ENCODE measurements around the gene HSD17B7.
"Not testable (repeated sequence)": the region's sequence is repeated elsewhere in the genome, so short reads cannot be mapped to it uniquely, and the experiment has no call there.

Gene HSD17B7

DNA sequence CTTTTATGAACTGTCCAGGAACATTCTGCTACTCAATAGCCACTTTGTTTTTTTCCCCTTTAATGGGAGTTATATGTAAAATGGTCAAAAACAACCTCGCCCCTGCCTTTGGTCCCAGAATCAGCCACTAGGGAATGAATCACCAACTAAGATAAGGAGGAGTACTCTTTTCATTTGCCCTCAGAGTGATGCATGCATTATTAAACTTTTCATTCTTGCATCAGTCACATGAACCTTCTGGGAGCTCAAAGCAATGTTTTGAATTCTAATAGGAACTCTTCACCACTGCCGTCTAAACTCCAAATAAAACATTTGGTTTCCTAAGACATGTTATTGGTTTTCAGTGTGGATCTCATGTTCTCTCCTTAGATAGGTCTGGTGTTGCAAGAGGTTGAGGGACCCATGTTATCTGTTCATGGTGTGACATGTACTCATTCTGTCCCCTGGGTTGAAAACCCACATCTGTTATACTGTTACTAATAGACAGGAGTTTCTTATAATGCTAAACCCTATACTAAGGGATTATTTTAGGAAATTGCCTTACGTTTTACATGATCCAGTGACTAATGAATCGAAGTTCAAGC is 17.8 kb upstream of the HSD17B7 start:
- no peaks in the 10 kb centered on the region for H3K27me3 ChIP-seq (ENCODE audit: control insufficient read depth, insufficient read depth, low read length)
- H3K9me3 ChIP-seq (ENCODE audit: control insufficient read depth, insufficient read depth, low read depth, low read length) = no peaks in the 10 kb centered on the region; the same call in 1 of the 2 replicates
- H3K4me1 ChIP-seq (ENCODE audit: control insufficient read depth, insufficient read depth, low read length) = no peaks in the 10 kb centered on the region
- H3K4me3 ChIP-seq (ENCODE audit: low read depth, low read length) = no peak overlapping the region
- H3K27ac ChIP-seq (ENCODE audit: low read depth, low read length) = no peak overlapping the region
- H3K36me3 ChIP-seq (ENCODE audit: control insufficient read depth, insufficient read depth, low read length) = no peaks in the 10 kb centered on the region
- no peak overlapping the region for H3K9ac ChIP-seq (ENCODE audit: low read length)

DNA sequence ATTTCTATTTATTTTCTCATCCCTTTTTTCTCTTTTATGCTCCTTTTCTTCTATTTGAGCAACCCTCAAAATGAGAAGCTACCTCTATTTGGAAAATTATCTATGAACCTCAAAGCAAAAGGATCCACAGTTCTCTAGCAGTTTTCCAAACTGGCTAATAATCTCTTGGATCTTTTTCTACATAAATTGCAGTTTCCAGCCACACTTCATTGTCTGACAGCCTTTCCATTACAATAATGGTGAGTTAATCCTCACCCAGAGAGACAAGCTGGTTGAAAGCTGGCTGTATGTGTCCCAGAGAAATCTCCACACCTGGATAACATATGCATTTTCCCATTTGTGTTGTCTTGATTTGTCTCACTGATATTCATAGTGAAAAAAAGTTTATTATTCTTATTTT is 16.5 kb upstream of the HSD17B7 start:
- Histone ChIP-seq H3K27me3 (ENCODE audit: control insufficient read depth, insufficient read depth, low read length) (no peaks in the 10 kb centered on the region), H3K36me3 (ENCODE audit: control insufficient read depth, insufficient read depth, low read length) (no peaks in the 10 kb centered on the region), H3K4me3 (ENCODE audit: low read depth, low read length) (no peak overlapping the region), H3K27ac (ENCODE audit: low read depth, low read length) (no peak overlapping the region), H3K9ac (ENCODE audit: low read length) (no peak overlapping the region), H3K9me3 (ENCODE audit: control insufficient read depth, insufficient read depth, low read depth, low read length) (no peaks in the 10 kb centered on the region), H3K4me1 (ENCODE audit: control insufficient read depth, insufficient read depth, low read length) (no peaks in the 10 kb centered on the region)

- H3K9me3 ChIP-seq (ENCODE audit: control insufficient read depth, insufficient read depth, low read depth, low read length) = no peaks in the 10 kb centered on the region
- no peaks in the 10 kb centered on the region for H3K4me1 ChIP-seq (ENCODE audit: control insufficient read depth, insufficient read depth, low read length)
- no peaks in the 10 kb centered on the region for H3K36me3 ChIP-seq (ENCODE audit: control insufficient read depth, insufficient read depth, low read length)
- H3K27me3 ChIP-seq (ENCODE audit: control insufficient read depth, insufficient read depth, low read length) = no peaks in the 10 kb centered on the region
- no peak overlapping the region for H3K9ac ChIP-seq (ENCODE audit: low read length)
- H3K4me3 ChIP-seq (ENCODE audit: low read depth, low read length) = no peak overlapping the region
- H3K27ac ChIP-seq (ENCODE audit: low read depth, low read length) = no peak overlapping the region
These were observed 11.5 kb upstream of the HSD17B7 start for GRCh38 chr1:162779043-162779442.

DNA sequence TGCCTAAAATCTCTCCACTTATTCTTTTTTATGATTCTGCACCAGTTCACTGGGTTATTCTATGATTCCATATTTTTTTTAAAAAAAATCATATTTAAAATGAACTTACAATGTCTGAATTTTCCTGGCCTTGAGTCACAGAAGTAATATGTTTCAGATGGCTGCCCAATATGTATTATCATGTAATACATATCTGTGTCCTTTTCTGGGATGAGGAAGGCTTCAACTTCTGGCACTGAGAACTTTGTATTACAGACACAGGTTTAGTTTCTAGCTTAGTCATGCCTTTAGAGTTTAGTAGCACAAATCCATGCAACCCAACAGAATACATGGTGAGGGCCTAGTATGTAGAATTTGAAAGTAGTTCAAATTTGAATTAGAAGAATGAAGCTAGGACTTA is 7.8 kb upstream of the HSD17B7 start:
- Histone ChIP-seq H3K9me3 (ENCODE audit: control insufficient read depth, insufficient read depth, low read depth, low read length) (no peaks in the 10 kb centered on the region), H3K27ac (ENCODE audit: low read depth, low read length) (no peak overlapping the region), H3K9ac (ENCODE audit: low read length) (no peak overlapping the region), H3K36me3 (ENCODE audit: control insufficient read depth, insufficient read depth, low read length) (no peaks in the 10 kb centered on the region), H3K4me1 (ENCODE audit: control insufficient read depth, insufficient read depth, low read length) (no peaks in the 10 kb centered on the region), H3K4me3 (ENCODE audit: low read depth, low read length) (no peak overlapping the region), H3K27me3 (ENCODE audit: control insufficient read depth, insufficient read depth, low read length) (no peaks in the 10 kb centered on the region)

- H3K4me3 ChIP-seq (ENCODE audit: low read depth, low read length); H3K4me1 ChIP-seq (ENCODE audit: control insufficient read depth, insufficient read depth, low read length); H3K27me3 ChIP-seq (ENCODE audit: control insufficient read depth, insufficient read depth, low read length); H3K9me3 ChIP-seq (ENCODE audit: control insufficient read depth, insufficient read depth, low read depth, low read length); H3K9ac ChIP-seq (ENCODE audit: low read length); H3K36me3 ChIP-seq (ENCODE audit: control insufficient read depth, insufficient read depth, low read length); H3K27ac ChIP-seq (ENCODE audit: low read depth, low read length): not testable (repeated sequence)
These were observed 5.6 kb upstream of the HSD17B7 start for GRCh38 chr1:162784926-162785325.

DNA sequence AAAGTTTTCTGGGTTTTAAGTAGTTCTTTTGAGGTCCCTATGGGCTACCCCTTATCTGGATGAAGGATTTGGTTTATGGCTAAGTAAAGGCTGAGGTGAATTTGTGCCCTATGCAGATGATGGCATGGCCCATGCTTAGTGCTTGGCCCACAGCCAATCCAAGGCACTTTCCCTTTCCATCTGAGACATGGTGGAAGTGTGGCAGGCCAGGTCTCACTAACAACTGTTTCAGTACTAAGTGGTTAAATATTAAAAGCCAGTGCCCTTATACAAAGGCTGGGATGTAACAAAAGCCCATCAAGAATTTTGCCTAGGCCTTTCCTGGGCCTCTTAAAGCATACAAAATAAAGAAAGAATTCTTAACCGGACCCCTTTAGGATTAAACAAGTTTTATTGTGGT is 1.7 kb upstream of the HSD17B7 start:
- H3K4me3 ChIP-seq (ENCODE audit: low read depth, low read length); H3K27me3 ChIP-seq (ENCODE audit: control insufficient read depth, insufficient read depth, low read length); H3K27ac ChIP-seq (ENCODE audit: low read depth, low read length); H3K9ac ChIP-seq (ENCODE audit: low read length); H3K36me3 ChIP-seq (ENCODE audit: control insufficient read depth, insufficient read depth, low read length); H3K4me1 ChIP-seq (ENCODE audit: control insufficient read depth, insufficient read depth, low read length); H3K9me3 ChIP-seq (ENCODE audit: control insufficient read depth, insufficient read depth, low read depth, low read length): not testable (repeated sequence)

GRCh38 chr1:162790985-162791357 is 469 bp downstream of the HSD17B7 start:
- H3K27ac ChIP-seq (ENCODE audit: low read depth, low read length); H3K27me3 ChIP-seq (ENCODE audit: control insufficient read depth, insufficient read depth, low read length); H3K9me3 ChIP-seq (ENCODE audit: control insufficient read depth, insufficient read depth, low read depth, low read length); H3K4me1 ChIP-seq (ENCODE audit: control insufficient read depth, insufficient read depth, low read length): not testable (repeated sequence)
- Histone ChIP-seq H3K36me3 (ENCODE audit: control insufficient read depth, insufficient read depth, low read length) (peaks cover 13% of the 10 kb centered on the region), H3K4me3 (ENCODE audit: low read depth, low read length) (peak overlapping the region; percentile 70), H3K9ac (ENCODE audit: low read length) (peak overlapping the region; percentile 61)

- not testable (repeated sequence) for H3K27me3 ChIP-seq (ENCODE audit: control insufficient read depth, insufficient read depth, low read length); H3K4me1 ChIP-seq (ENCODE audit: control insufficient read depth, insufficient read depth, low read length); H3K9ac ChIP-seq (ENCODE audit: low read length); H3K9me3 ChIP-seq (ENCODE audit: control insufficient read depth, insufficient read depth, low read depth, low read length); H3K4me3 ChIP-seq (ENCODE audit: low read depth, low read length); H3K27ac ChIP-seq (ENCODE audit: low read depth, low read length)
- H3K36me3 ChIP-seq (ENCODE audit: control insufficient read depth, insufficient read depth, low read length) = peaks cover 30% of the 10 kb centered on the region
These were observed 3.8 kb downstream of the HSD17B7 start for GRCh38 chr1:162794284-162794683.

DNA sequence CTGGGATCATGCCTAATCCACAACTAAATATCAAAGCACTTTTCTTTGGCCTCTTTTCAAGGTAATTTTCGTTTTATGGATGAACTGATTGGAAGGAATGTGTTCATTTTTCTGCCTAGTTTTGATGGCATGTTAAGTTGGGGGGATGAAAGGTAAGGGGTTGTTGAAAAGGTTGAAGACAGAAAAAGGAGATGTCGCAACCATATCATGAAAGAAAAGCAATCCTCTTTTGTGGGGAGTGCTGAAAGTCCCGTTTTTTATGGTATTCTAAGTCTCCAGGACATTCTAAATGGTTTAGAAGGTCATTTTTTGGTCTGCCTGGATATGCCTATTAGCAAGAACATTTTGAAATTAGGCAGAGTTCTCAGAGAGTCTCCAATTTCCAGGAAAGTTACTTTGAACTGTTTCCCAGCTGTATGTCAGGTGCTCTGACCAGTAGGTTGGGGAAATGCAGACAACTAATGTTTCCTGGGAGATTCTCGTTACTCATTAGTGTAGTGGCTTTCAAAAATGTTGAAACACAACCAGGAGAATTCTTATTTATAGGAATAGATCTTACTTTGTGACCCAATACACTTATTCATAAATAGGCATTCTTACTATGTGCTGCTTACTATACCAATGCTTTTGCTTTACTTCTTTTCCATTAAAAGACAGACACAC is 6.2 kb downstream of the HSD17B7 start:
- H3K36me3 ChIP-seq (ENCODE audit: control insufficient read depth, insufficient read depth, low read length) = peaks cover 49% of the 10 kb centered on the region

DNA sequence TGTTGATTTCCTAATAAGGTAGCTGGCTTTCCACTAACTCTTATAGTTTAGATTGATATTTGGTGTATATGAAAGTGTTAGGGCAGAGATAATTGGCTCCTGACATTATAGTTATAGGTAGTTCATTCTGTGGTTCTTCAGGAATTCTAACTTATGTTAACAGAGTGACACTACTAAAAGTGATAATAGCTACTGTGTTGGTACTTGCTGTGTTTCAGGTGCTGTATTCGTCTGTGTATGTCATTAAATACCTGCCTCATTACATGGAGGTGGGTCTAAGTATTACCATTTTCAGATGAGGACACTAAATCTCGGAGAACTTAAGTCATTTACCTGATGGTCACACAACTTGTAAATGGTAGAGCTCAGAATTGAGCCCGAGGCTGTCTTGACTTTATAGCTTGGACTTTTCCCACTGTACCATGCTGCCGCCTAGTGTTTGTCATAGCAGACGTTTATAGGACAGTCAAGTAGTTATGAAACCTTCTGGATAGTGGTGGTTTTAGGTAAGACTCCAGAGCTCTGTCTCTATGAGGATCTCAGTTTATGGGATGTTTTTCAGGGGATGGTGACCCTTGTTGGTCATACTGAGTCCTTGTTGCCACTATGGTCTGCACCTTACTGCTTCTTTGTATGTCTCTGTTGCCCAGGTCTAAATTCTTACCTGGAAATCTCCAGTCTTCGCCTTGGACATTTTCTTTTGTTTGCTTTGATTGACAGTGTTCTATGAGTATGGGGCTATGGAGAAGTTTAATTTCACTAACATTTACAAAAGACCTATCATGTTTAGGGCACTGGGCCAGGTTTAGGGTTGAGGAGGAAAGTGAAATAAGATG is 9.7 kb downstream of the HSD17B7 start:
- not testable (repeated sequence) for H3K27ac ChIP-seq (ENCODE audit: low read depth, low read length); H3K9ac ChIP-seq (ENCODE audit: low read length); H3K4me1 ChIP-seq (ENCODE audit: control insufficient read depth, insufficient read depth, low read length); H3K27me3 ChIP-seq (ENCODE audit: control insufficient read depth, insufficient read depth, low read length); H3K4me3 ChIP-seq (ENCODE audit: low read depth, low read length); H3K9me3 ChIP-seq (ENCODE audit: control insufficient read depth, insufficient read depth, low read depth, low read length)
- peaks cover 51% of the 10 kb centered on the region for H3K36me3 ChIP-seq (ENCODE audit: control insufficient read depth, insufficient read depth, low read length)

More for the DNA sequence above, 6.2 kb downstream of the HSD17B7 start:
- not testable (repeated sequence) for H3K9ac ChIP-seq (ENCODE audit: low read length); H3K4me3 ChIP-seq (ENCODE audit: low read depth, low read length); H3K4me1 ChIP-seq (ENCODE audit: control insufficient read depth, insufficient read depth, low read length); H3K27me3 ChIP-seq (ENCODE audit: control insufficient read depth, insufficient read depth, low read length); H3K27ac ChIP-seq (ENCODE audit: low read depth, low read length); H3K9me3 ChIP-seq (ENCODE audit: control insufficient read depth, insufficient read depth, low read depth, low read length)

DNA sequence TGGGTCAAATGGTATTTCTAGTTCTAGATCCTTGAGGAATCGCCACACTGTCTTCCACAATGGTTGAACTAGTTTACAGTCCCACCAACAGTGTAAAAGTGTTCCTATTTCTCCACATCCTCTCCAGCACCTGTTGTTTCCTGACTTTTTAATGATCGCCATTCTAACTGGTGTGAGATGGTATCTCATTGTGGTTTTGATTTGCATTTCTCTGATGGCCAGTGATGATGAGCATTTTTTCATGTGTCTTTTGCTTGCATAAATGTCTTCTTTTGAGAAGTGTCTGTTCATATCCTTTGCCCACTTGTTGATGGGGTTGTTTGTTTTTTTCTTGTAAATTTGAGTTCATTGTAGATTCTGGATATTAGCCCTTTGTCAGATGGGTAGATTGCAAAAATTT is 17.0 kb downstream of the HSD17B7 start:
- not testable (repeated sequence) for H3K9ac ChIP-seq (ENCODE audit: low read length); H3K4me1 ChIP-seq (ENCODE audit: control insufficient read depth, insufficient read depth, low read length); H3K27me3 ChIP-seq (ENCODE audit: control insufficient read depth, insufficient read depth, low read length); H3K4me3 ChIP-seq (ENCODE audit: low read depth, low read length); H3K27ac ChIP-seq (ENCODE audit: low read depth, low read length); H3K9me3 ChIP-seq (ENCODE audit: control insufficient read depth, insufficient read depth, low read depth, low read length)
- peaks cover 25% of the 10 kb centered on the region for H3K36me3 ChIP-seq (ENCODE audit: control insufficient read depth, insufficient read depth, low read length)

Data from HUES6 (cell line).